ENCODE measurements around the gene SCAF8. TPM values are rescaled to one million over a fixed set of nuclear protein-coding genes. Genes with fewer than 3 reads are reported as not detected.

Gene SCAF8
- total and polyA plus RNA-seq, 8 donors: 34.3 to 57.6 (median 54.7) TPM

DNA sequence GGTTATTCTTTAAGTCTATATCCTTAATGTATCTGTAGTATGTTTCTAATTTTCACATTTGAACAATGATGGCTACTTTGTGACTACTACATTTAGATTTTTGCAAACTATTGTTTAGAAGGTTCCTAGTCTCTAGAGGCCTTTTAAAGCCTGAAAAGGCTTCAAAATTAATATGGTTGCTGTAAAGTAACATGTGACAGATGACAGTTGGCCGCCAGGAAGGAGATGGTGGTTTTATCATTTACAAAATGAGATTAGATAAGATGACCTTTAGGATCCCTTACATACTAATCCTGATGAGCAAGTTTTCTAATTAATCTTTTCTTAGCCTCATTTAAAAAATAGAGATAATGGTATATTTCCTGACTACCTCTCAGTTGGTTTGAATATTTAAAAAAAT, 18.8 kb downstream of the SCAF8 start:
- TF ChIP-seq, protein P1, sequence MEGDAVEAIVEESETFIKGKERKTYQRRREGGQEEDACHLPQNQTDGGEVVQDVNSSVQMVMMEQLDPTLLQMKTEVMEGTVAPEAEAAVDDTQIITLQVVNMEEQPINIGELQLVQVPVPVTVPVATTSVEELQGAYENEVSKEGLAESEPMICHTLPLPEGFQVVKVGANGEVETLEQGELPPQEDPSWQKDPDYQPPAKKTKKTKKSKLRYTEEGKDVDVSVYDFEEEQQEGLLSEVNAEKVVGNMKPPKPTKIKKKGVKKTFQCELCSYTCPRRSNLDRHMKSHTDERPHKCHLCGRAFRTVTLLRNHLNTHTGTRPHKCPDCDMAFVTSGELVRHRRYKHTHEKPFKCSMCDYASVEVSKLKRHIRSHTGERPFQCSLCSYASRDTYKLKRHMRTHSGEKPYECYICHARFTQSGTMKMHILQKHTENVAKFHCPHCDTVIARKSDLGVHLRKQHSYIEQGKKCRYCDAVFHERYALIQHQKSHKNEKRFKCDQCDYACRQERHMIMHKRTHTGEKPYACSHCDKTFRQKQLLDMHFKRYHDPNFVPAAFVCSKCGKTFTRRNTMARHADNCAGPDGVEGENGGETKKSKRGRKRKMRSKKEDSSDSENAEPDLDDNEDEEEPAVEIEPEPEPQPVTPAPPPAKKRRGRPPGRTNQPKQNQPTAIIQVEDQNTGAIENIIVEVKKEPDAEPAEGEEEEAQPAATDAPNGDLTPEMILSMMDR (IDR thresholded peaks at IDR 0.05): no peak
- Histone ChIP-seq H3K36me3 (no peaks in the 10 kb centered on the region), H3K4me1 (peaks cover 0 to 46% of the 10 kb centered on the region in 2 donors)

DNA sequence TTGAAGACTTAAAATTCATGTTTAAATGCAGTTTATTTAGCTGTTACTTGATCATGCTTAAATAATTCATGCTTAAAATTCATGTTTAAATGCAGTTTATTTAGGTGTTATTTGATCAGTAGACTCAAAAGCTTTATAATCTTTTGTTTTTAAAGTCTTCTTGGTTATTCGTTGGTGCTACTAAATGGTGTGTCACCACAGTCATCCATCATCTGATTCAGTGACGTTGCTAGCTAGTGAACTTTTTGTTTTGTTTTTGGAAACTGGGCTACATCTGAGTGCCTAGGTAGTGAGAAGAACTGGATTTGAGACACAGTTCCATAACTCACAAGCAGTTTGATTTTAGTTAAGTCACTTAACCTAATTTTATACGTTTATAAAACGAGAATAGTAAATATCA, 20.9 kb downstream of the SCAF8 start:
- TF ChIP-seq, protein P1 (IDR thresholded peaks at IDR 0.05): no peak
- Histone ChIP-seq H3K9me3 (no peaks in the 10 kb centered on the region), H3K4me3 (no peak overlapping the region), H3K27ac (peak overlapping the region in 1 of 2 donors; percentile 9), H3K27me3 (no peaks in the 10 kb centered on the region), H3K36me3 (no peaks in the 10 kb centered on the region), H3K4me1 (peaks cover 0 to 50% of the 10 kb centered on the region in 2 donors)
- DNase-seq: no peak
- intact Hi-C loops (cut with DNase I): no loop called here
- no peak for ATAC-seq

More for the DNA sequence above, 18.8 kb downstream of the SCAF8 start:
- Histone ChIP-seq H3K27me3 (no peaks in the 10 kb centered on the region), H3K4me3 (no peak overlapping the region), H3K9me3 (no peaks in the 10 kb centered on the region), H3K27ac (no peak overlapping the region)
- no peak for ATAC-seq
- intact Hi-C loops (cut with DNase I): no loop called here
- DNase-seq: no peak

DNA sequence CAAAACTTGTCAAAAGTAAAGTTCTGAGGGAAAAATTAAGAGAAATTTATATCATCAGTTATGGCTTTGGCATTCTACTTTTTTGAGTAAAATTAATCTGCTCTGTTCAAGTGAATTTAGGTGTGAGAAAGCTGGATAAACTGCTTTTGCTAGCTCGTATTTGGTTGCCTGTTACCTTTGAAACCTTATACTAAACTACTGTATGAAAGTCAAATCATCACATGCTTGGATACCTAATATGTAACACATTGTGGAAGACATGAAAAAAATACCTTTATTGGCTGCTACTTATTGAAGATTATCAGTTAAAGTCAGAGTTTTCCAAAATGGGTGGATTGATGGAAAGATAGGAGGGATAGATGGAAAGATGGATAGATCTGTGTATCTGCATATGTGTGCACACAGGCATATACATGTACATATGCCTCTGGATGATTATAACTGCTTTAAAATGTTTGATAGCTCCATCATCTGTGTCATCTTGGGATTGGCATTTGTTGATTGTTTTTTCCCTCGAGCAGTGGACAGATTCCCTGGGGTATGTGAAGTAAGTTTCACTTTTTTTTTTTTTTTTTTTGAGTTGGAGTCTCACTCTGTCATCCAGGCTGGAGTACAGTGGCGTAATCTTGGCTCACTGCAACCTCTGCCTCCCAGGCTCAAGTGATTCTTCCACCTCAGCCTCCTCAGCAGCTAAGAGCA, 24.3 kb downstream of the SCAF8 start:
- ATAC-seq (peak; percentile 71), DNase-seq (no peak)
- no peak overlapping the region for H3K27ac ChIP-seq
- H3K4me1 ChIP-seq: peaks cover 0 to 45% of the 10 kb centered on the region in 2 donors
- H3K36me3 ChIP-seq: no peaks in the 10 kb centered on the region
- H3K4me3 ChIP-seq: no peak overlapping the region
- H3K9me3 ChIP-seq: no peaks in the 10 kb centered on the region
- TF ChIP-seq, protein P1 (IDR thresholded peaks at IDR 0.05): no peak
- no peaks in the 10 kb centered on the region for H3K27me3 ChIP-seq
- intact Hi-C loops (cut with DNase I): no loop called here

DNA sequence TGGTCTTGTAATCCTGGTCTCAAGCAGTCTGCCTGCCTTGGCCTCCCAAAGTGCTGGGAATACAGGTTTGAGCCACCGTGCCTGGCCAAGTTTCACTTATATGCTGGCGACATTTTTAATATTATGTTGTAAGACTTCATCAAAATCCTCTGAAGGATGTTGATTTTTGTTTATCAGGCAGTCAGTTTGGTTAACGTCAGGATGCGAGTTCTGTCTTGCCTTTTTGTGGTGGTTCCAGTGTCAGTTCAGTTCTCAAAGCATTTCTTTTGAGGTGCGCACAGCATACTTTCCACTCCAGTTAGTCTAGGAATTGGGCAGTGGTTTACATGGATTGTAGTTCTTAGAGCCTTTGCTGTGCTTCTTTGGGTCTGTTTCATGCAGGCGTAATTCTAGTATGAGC, 24.9 kb downstream of the SCAF8 start:
- Histone ChIP-seq H3K27me3 (no peaks in the 10 kb centered on the region), H3K4me1 (peaks cover 0 to 45% of the 10 kb centered on the region in 2 donors), H3K36me3 (no peaks in the 10 kb centered on the region), H3K9me3 (no peaks in the 10 kb centered on the region), H3K27ac (no peak overlapping the region), H3K4me3 (no peak overlapping the region)
- DNase-seq (no peak), ATAC-seq (no peak)
- TF ChIP-seq, protein P1 (IDR thresholded peaks at IDR 0.05): no peak
- intact Hi-C loops (cut with DNase I): no loop called here

DNA sequence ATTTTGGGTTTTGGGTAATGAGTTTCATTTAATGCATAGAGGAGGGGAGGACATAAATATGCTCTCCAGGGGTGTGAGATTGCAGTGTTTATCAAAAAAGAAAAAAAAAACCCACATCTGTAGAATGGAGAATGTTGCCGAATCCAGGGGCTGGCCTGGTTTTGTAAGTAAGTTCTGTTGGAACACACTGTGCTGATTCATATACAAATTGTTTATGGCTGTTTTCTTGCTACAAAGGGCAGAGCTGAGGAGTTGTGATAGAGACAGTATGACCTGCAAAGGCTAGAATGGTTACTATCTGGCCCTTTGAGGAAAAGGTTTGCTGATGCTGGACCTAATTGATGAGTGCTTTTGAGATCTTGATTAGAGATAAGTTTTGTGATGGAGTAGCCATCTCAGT, 30.4 kb downstream of the SCAF8 start:
- DNase-seq (no peak), ATAC-seq (no peak)
- no peak overlapping the region for H3K4me3 ChIP-seq
- no peak overlapping the region for H3K27ac ChIP-seq
- peaks cover 11 to 41% of the 10 kb centered on the region in 2 donors for H3K4me1 ChIP-seq
- H3K36me3 ChIP-seq: no peaks in the 10 kb centered on the region
- TF ChIP-seq, protein P1 (IDR thresholded peaks at IDR 0.05): no peak
- H3K27me3 ChIP-seq: no peaks in the 10 kb centered on the region
- intact Hi-C loops (cut with DNase I): no loop called here
- no peaks in the 10 kb centered on the region for H3K9me3 ChIP-seq

Data from left lung (tissue), 10 donors.